HG03280 (cell line): ENCODE measurements around the gene ITIH3.
"Not testable (repeated sequence)": the region's sequence is repeated elsewhere in the genome, so short reads cannot be mapped to it uniquely, and the experiment has no call there.

ENCODE experiments used
- ATAC-seq: cut with Tn5 transposase; IDR thresholded peaks from one replicate; pipeline ENCODE4 v1.9.1; 2021; ENCODE audit warnings: mild to moderate bottlenecking, moderate library complexity; ENCODE audit not compliant: unreplicated experiment

The ITIH3 gene

DNA sequence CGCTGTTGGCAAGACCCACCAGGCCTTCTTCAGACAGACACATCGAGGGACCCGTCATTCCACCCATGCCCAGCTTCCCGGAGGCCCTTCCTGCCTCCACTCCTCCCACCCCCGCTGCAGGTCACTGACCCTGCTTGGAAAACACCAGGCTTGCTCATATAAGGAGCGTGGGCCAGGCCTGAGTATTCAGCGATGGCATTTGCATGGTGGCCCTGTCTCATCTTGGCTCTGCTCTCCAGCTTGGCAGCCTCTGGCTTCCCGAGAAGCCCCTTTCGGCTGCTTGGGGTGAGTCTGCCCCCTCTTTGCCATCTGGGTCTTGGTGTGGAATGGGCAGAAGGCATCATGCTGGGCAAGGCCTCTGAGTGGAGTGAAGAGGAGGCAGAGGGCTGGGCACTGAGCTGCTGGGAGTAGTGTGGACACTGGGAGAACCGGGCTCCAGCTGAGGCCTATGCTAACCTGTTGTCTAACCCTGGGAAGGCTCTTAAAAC, at the start of gene ITIH3:
Gene ITIH3 (plus strand): TSS at position 185 of the 488 bp plus-strand sequence. CDS start 8 bp downstream, at position 193.
- ATAC-seq, result no peak

DNA sequence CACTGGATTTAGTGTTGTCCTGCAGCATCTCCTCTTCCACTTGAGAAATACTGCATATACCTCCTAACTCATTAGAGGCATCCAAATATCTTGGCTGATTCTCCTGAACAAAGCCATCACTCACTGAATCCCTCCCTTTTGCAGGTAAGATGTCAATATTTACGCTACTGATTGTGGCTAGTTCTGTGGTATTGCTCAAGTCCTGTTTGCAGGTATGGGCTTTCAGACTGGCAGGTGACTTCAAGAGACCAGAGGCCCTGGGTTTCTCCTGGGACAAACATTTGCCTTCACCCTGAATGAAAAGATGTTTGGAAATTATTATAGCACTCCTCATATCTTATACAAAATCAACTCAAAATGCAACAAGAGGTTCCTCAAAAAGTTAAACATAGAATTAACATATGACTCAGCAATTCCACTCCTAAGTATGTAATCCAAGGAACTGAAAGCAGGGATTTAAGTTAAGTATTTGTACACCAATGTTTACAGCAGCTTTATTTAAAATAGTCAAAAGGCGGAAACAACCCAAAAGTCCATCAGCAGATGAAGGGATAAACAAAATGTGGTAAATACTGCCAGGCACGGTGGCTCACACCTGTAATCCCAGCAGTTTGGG, 42.4 kb upstream of the ITIH3 start:
- ATAC-seq, result no peak

GRCh38 chr3:52754373-52754772, 40.2 kb upstream of the ITIH3 start:
- no peak for ATAC-seq

GRCh38 chr3:52756141-52756540, 38.5 kb upstream of the ITIH3 start:
- no peak for ATAC-seq

- ATAC-seq, result no peak
Observed at GRCh38 chr3:52763466-52763865, 31.1 kb upstream of the ITIH3 start.

DNA sequence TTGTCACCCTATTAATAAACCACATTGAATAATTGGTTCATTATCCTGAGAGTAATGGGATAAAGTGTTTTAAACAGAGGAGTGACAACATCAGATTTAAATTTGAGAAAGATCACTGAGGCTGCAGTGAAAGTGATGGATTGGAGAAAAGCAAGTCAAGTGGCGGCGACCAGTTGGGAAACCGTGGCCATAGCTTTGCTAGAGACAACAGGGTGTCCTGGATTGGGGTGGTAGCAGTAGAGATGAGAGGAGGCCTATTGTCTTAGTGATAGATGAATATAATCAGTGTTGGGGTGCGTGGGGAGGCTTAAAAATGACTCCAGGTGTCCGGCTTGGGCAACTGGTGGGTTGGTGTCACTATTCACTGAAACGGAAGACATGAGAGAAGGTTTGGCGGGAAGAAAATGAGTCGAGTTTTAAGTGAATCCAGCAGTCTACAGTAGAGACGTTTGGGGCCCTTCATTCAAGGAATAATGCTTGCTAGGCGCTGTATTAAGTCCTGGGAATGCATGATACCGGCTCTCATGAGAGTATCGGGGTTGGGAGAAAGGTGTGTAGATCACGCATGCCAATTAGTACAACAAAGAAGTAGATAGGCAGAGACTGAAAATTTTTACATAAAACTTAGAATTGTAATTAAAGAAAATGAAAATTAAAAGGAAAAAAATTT, 24.7 kb upstream of the ITIH3 start:
- ATAC-seq, result no peak

- peak; percentile 92 for ATAC-seq
Observed at GRCh38 chr3:52770496-52771333, 23.9 kb upstream of the ITIH3 start, which contains the start of gene NEK4. TSS of gene NEK4 (minus strand) at chr3:52770940. CDS start at chr3:52770746, 194 bp downstream.

- ATAC-seq, result no peak
Observed at GRCh38 chr3:52771334-52771681, 23.3 kb upstream of the ITIH3 start.

DNA sequence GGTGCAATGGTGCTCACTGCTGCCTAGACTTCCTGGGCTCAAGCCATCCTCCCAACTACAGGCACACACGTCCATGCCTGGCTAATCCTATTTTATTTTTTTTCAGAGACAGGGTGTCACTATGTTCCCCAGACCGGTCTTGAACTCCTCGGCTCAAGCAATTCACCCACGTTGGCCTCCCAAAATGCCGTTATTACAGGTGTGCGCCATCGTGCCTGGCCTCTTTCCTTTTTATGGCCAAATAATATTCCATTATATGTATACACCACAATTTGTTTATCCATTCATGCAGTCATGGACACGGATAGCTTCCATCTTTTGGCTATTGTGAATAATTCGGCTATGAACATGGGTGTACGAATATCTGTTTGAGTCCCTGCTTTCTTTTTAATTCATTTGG, 22.9 kb upstream of the ITIH3 start:
- no peak for ATAC-seq

DNA sequence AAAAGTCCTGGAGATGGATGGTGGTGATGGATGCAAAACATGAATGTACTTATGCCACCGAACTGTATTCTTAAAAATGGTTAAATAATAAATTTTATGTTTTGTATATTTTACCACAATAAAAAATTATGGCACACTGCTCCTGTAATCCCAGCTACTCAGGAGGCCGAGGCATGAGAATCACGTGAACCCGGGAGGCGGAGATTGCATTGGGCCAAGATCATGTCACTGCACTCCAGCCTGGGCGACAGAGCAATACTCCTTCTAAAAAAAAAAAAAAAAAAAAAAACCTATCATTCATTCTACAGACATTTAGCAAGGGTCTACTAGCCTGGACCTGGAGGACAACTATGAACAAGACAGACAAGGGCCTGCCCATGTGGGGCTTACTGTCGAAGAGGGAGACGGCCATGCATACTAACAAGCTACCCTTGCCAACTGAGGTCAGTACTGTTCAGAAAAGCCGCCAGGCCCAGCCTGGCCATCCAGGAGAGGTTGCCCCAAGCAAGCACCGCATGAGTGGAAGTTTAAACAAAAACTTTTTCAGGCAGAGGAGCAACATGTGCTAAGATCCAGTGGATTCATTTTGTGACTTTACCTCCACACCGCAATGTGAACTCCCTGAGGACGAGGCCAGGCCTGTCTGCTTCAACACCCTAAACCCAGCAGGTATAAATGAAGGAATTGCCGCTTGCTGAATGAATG, 21.1 kb upstream of the ITIH3 start:
- no peak for ATAC-seq

GRCh38 chr3:52774066-52774713, 20.4 kb upstream of the ITIH3 start:
- no peak for ATAC-seq

DNA sequence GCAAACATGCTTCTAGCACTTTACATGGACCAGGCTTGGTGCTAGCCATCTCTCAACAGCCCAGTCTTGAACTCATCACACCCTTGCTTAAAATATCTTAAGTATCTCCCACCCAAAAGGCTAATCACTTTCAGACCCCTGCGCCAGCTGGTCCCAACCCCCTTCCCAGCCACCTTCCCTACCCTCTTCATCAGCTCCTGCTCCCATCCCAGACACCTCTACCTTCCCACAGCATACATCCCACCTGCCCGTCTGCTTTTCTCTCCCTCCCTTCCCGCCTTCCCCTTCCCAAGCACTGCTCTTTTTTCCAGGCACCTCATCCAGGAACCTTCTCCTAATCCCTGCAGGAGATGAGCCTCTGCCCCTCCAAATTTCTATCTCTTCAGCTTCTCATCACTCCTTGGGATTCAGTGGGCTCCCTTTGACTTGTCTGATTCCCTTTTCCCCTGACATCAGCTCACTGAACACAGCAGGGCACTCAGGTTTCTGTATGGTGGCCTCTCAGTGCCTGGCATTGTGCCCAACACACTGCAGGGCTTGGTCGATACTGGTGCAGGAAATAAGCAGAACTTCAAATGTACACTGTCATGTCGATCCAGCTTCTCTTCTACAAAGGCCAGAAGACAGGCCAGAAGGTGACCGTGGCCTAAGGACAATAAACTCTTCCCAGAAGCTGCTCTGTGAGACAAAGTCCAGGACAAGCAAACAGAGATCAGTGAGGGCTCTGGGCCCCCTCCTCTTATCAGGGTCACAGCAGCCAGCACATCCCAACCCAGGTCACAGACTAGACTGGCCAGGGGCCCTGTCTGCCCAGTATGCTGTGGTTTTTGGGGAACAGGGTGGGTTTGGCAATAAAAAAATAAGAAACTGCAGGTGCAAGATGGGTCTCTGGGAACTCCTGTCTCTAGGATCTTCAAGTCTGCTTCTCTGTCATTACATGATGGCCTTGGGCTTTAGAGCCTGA, 19.4 kb upstream of the ITIH3 start:
- ATAC-seq, result no peak

- ATAC-seq, result no peak
Observed at GRCh38 chr3:52775877-52776276, 18.7 kb upstream of the ITIH3 start.

- not testable (repeated sequence) for ATAC-seq
Observed at GRCh38 chr3:52776486-52776885, 18.1 kb upstream of the ITIH3 start.

- ATAC-seq, result no peak
Observed at GRCh38 chr3:52777127-52777958, 17.3 kb upstream of the ITIH3 start, which contains the start of gene ITIH1. TSS of gene ITIH1 (plus strand) at chr3:52777599. CDS start at chr3:52777616, 17 bp downstream.

DNA sequence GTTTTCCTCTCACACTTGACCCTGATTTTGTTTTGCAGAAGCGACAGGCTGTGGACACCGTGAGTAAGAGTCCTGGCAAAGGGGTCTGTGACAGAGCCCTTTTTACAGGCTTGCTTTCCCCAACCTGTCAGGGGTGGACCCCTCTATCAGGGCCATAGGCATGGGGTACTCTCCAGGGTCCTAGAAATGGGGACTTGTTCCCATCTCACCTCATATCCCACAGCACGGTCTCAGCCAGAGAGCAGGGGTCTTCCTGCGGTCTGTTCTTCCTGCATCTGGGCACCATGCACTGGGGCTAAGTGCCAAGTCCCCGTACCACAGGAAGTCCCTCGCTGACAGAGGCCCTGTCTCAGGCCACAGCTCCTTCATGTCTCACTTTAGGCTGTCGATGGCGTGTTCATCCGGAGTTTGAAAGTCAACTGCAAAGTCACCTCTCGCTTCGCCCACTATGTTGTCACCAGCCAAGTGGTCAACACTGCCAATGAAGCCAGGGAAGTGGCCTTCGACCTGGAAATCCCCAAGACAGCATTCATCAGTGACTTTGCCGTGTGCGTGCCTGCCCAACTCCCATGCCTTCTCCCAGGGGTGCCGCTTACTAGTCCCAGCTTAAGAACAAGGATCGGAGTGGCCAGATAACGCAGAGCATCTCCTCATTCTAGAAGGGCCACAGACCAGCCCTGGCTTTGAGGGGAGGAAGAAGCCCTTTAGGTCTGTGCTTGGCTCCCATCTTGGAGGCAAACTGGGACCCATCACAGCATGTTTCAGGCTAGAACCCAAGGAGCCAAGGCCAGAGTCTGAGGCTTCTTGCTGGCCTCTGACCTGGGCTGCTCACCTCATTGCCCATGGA, 16.4 kb upstream of the ITIH3 start:
- no peak for ATAC-seq

- ATAC-seq, result no peak
Observed at GRCh38 chr3:52779011-52779836, 15.4 kb upstream of the ITIH3 start.
